PC-9 (cell line): ENCODE measurements around the gene NDUFB4. TPM values are rescaled to one million over a fixed set of nuclear protein-coding genes. Genes with fewer than 3 reads are reported as not detected.

Source experiments
- BruUV-seq: library from RNA; stranded (reverse); fragments of 400-500 nt; replicated peaks from 2 replicates; lab custom pipeline; 2021; lab: Mats Ljungman, UMichigan
- CTCF ChIA-PET: fragments of 300-600 bp; sonication (Branson Sonifier 250); formaldehyde crosslinking; loops from one replicate; lab custom pipeline; 2022; ENCODE audit warnings: antibody characterized with exemption; lab: Charles Lee
- POLR2A ChIA-PET: fragments of 300-600 bp; sonication (Branson Sonifier 250); formaldehyde crosslinking; loops from one replicate; lab custom pipeline; 2022; ENCODE audit warnings: antibody characterized with exemption; ENCODE audit not compliant: unreplicated experiment; lab: Charles Lee
- DNase-seq, 2 experiments: peaks; one replicate each; pipeline versions ENCODE4 v3.0.0 to v3.0.0-alpha.2; 2015 to 2022; ENCODE audit warnings: mixed read lengths in 1 of 2
- H2AFZ ChIP-seq: fragments of 200-600 bp; sonication (generic); 2 replicates; pipeline ENCODE4 v1.8.1; 2017; ENCODE audit warnings: antibody characterized with exemption
- H3F3A ChIP-seq: fragments of 200-600 bp; sonication (generic); 2 replicates; pipeline ENCODE4 v1.8.1; 2017; ENCODE audit warnings: antibody characterized with exemption, mild to moderate bottlenecking, low read depth; ENCODE audit not compliant: insufficient read depth
- H3K27ac ChIP-seq: fragments of 200-600 bp; sonication (generic); 2 replicates; pipeline ENCODE4 v1.6.1; 2016; ENCODE audit warnings: mixed run types
- H3K27me3 ChIP-seq: fragments of 200-600 bp; sonication (generic); 2 replicates; pipeline ENCODE4 v1.6.1; 2016; ENCODE audit warnings: low read depth, mixed run types; ENCODE audit not compliant: insufficient read depth
- H3K36me3 ChIP-seq: fragments of 200-600 bp; sonication (generic); 2 replicates; pipeline ENCODE4 v1.6.1; 2016; ENCODE audit warnings: low read depth, mixed run types
- H3K4me1 ChIP-seq: fragments of 200-600 bp; sonication (generic); replicated peaks from 2 replicates; pipeline ENCODE4 v1.6.1; 2016; ENCODE audit warnings: mixed run types; ENCODE audit not compliant: insufficient read depth
- H3K4me2 ChIP-seq: fragments of 200-600 bp; sonication (generic); 2 replicates; pipeline ENCODE4 v1.6.1; 2017; ENCODE audit warnings: mixed run types
- H3K4me3 ChIP-seq: fragments of 200-600 bp; sonication (generic); 2 replicates; pipeline ENCODE4 v1.6.1; 2016; ENCODE audit warnings: mixed run types
- H3K79me2 ChIP-seq: fragments of 200-600 bp; sonication (generic); 2 replicates; pipeline ENCODE4 v1.6.1; 2017; ENCODE audit warnings: low read depth, mixed run types
- H3K9me2 ChIP-seq: fragments of 200-600 bp; sonication (generic); 2 replicates; pipeline ENCODE4 v1.8.1; 2017; ENCODE audit warnings: mild to moderate bottlenecking; ENCODE audit not compliant: insufficient read depth
- H3K9me3 ChIP-seq: fragments of 200-600 bp; sonication (generic); 2 replicates; pipeline ENCODE4 v1.8.1; 2016; ENCODE audit warnings: low read depth; ENCODE audit not compliant: insufficient read depth
- H4K20me1 ChIP-seq: fragments of 200-600 bp; sonication (generic); 2 replicates; pipeline ENCODE4 v1.8.1; 2017; ENCODE audit not compliant: insufficient read depth
- EZH2 ChIP-seq: fragments of 200-600 bp; sonication (generic); IDR thresholded peaks from 2 replicates; pipeline ENCODE4 v1.8.0; 2017; ENCODE audit warnings: antibody characterized with exemption, low read depth
- intact Hi-C: fragments of 100-400 bp; cut with micrococcal nuclease; formaldehyde crosslinking; loops from one replicate; pipeline ENCODE4 v1.10.0; 2022; ENCODE audit not compliant: unreplicated experiment
- total RNA-seq: library from RNA; stranded (reverse); gene quantifications from 2 replicates; pipeline ENCODE4 v1.2.3, GENCODE V29; 2021
- TF ChIP-seq, protein P1 (sequence below): fragments of 200-600 bp; sonication (generic); conservative IDR thresholded peaks from 2 replicates; pipeline ENCODE4 v1.6.1; 2017; ENCODE audit warnings: mixed run types, antibody characterized with exemption, mild to moderate bottlenecking, moderate library complexity

Gene NDUFB4
- total RNA-seq, 1 experiment from 2014 or later, result 217 TPM

DNA sequence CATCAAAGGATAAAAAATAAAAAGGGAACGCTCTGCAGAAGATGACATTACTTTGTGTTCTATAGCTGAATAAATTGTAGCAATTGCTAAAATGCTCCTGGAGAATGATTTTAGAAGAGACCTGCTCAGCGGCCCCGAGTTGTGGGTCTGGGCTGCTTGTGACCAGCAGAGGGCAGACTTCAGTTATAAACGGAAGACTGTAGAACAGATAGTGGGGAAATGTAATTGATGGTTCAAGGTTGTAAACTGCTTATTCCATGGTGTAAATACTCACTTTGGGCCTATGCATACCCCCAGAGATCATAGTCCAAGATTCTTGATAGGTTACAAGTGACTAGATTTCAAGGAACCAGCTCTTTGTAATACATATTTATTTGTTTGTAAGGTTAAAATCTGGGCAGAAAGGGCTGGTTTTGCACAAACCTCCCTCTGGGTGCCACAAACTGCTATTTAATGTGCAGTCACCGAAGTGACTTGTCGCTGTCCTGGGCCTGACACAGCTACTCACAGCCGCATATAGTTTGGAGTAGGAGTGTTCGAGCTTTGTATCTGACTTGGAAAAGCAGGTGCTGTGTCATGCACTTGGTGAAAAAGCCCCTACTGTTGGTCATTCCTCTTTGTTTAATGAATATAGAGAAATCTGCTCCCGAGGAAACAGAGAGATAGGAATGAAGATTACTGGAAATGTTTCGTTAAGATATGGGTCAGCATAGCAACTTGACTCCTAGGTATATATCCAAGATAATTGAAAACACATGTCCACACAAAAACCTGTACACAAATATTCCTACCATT is 34.7 kb upstream of the NDUFB4 start:
- H3F3A ChIP-seq, result no peaks in the 10 kb centered on the region
- TF ChIP-seq, protein P1, sequence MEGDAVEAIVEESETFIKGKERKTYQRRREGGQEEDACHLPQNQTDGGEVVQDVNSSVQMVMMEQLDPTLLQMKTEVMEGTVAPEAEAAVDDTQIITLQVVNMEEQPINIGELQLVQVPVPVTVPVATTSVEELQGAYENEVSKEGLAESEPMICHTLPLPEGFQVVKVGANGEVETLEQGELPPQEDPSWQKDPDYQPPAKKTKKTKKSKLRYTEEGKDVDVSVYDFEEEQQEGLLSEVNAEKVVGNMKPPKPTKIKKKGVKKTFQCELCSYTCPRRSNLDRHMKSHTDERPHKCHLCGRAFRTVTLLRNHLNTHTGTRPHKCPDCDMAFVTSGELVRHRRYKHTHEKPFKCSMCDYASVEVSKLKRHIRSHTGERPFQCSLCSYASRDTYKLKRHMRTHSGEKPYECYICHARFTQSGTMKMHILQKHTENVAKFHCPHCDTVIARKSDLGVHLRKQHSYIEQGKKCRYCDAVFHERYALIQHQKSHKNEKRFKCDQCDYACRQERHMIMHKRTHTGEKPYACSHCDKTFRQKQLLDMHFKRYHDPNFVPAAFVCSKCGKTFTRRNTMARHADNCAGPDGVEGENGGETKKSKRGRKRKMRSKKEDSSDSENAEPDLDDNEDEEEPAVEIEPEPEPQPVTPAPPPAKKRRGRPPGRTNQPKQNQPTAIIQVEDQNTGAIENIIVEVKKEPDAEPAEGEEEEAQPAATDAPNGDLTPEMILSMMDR, result peak; percentile 88
- TF ChIP-seq EZH2, result no peak
- no TSS peak for BruUV-seq
- H3K4me1 ChIP-seq, result peaks cover 15% of the 10 kb centered on the region
- no peaks in the 10 kb centered on the region for H3K36me3 ChIP-seq
- no peak overlapping the region for H3K27ac ChIP-seq
- H3K4me3 ChIP-seq, result no peak overlapping the region
- ChIA-PET POLR2A (interaction anchor here (0.7 kb wide), 1 partner anchor 49 kb away, joined by 3 read pairs; no protein-coding TSS in a partner anchor), CTCF (interaction anchor here (0.6 to 1.0 kb wide), 4 partner anchors 144 to 1377 kb away, joined by 3 to 11 read pairs (median 4); no protein-coding TSS in a partner anchor)
- DNase-seq, result peak in 1 of 2 experiments; percentile 64
- no peaks in the 10 kb centered on the region for H3K79me2 ChIP-seq
- no peaks in the 10 kb centered on the region for H3K27me3 ChIP-seq
- H4K20me1 ChIP-seq, result no peaks in the 10 kb centered on the region
- no peaks in the 10 kb centered on the region for H3K9me2 ChIP-seq
- no peak overlapping the region for H2AFZ ChIP-seq
- H3K9me3 ChIP-seq, result no peaks in the 10 kb centered on the region
- no peak overlapping the region for H3K4me2 ChIP-seq
- intact Hi-C loops, result loop anchor here (1.0 to 10.0 kb wide), 3 partner anchors 234 to 963 kb away; no protein-coding TSS in a partner anchor

DNA sequence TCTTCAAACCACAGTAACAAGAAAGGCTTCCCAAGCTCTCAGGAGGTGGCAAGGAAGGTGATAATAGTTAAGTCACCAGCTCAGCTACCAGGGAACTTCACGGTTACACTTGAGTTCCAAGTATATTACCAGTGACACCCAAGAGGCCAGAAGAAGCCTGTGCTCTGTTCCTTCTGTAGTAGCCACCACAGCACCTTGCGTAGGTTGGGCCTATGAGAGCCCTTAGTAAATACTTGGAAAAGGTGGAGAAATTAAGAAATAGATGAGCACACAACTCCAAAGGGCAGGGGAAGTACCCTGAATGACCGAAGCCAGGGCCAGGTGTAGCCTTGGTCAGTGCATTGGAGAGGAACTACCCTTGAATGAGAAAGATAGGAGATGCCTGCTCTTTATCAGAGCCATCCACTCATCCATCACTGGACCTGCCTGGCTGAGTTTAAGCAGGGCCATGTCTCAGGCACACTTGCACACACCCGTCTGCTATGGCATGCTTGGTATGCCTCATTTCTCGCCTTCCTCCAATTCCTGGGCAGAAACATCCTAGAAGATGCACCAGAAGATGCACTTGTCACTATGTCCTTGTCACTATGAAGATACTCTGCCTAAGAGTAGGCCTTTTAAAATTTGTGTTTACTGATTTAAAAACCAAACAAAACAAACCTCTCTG is 32.6 kb upstream of the NDUFB4 start:
- no peaks in the 10 kb centered on the region for H3K9me2 ChIP-seq
- ChIA-PET CTCF (no interaction called here), POLR2A (interaction anchor here (0.8 kb wide), 1 partner anchor 177 kb away, joined by 18 read pairs; no protein-coding TSS in a partner anchor)
- peaks cover 11% of the 10 kb centered on the region for H3K4me1 ChIP-seq
- no peaks in the 10 kb centered on the region for H3F3A ChIP-seq
- no peaks in the 10 kb centered on the region for H3K36me3 ChIP-seq
- BruUV-seq, result no TSS peak
- no peak overlapping the region for H3K4me3 ChIP-seq
- H3K4me2 ChIP-seq, result no peak overlapping the region
- no peaks in the 10 kb centered on the region for H3K9me3 ChIP-seq
- no peak for DNase-seq
- TF ChIP-seq, protein P1, result no peak
- no peak for TF ChIP-seq EZH2
- H3K27ac ChIP-seq, result no peak overlapping the region
- no peaks in the 10 kb centered on the region for H4K20me1 ChIP-seq
- H3K27me3 ChIP-seq, result no peaks in the 10 kb centered on the region
- no peak overlapping the region for H2AFZ ChIP-seq
- intact Hi-C loops, result loop anchor here (10.0 kb wide), 1 partner anchor 961 kb away; no protein-coding TSS in a partner anchor
- H3K79me2 ChIP-seq, result no peaks in the 10 kb centered on the region

DNA sequence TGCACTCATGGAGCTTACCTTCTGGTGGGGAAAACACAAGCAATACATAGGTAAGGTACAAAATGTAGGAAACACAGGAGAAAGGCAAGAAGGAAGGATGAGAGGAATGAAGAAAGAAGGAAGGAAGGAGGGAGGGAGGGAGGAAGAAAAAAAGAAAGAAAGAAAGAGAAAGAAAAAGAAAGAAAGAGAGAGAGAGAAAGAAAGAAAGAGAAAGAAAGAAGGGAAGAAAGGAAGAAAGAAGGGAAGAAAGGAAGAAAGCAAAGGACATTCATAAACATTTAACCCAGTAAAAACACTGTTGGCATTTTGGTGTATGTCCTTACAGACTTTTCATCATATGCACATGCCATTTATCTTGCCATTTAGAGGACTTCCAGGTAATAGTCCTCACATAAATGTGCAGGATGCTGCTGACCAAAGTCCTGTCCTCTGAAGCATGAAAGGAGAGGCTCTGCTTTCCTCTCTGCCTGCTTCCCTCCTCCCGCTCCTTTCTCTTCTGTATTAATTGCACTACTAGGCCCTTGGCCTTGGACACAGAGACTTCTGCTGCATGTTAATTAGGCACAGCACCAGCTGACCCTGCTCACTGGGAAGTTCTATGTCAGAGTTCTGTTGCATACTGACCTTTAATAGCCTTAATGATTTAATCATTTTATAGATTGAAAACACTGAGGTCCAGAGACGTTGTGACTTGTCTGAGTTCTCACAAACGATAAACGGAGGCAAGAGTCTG is 29.7 kb upstream of the NDUFB4 start:
- POLR2A ChIA-PET, result interaction anchor here (0.9 kb wide), 1 partner anchor 742 kb away, joined by 6 read pairs; no protein-coding TSS in a partner anchor

More for the DNA sequence above, 29.7 kb upstream of the NDUFB4 start:
- Histone ChIP-seq H4K20me1 (no peaks in the 10 kb centered on the region), H3K9me3 (no peaks in the 10 kb centered on the region), H3K4me3 (no peak overlapping the region), H3F3A (no peaks in the 10 kb centered on the region), H3K9me2 (no peaks in the 10 kb centered on the region), H3K4me2 (no peak overlapping the region), H3K79me2 (no peaks in the 10 kb centered on the region), H2AFZ (no peak overlapping the region), H3K27ac (no peak overlapping the region), H3K36me3 (no peaks in the 10 kb centered on the region), H3K4me1 (no peaks in the 10 kb centered on the region), H3K27me3 (no peaks in the 10 kb centered on the region)
- TF ChIP-seq, protein P1, result no peak
- intact Hi-C loops, result loop anchor here (10.0 kb wide), 1 partner anchor 958 kb away; no protein-coding TSS in a partner anchor
- DNase-seq, result no peak
- BruUV-seq, result no TSS peak
- CTCF ChIA-PET, result interaction anchor here (1.3 kb wide), 1 partner anchor 229 kb away, joined by 6 read pairs; no protein-coding TSS in a partner anchor
